GM18867 (cell line): ENCODE measurements around the gene C6orf136.

Experiments used
- ATAC-seq: cut with Tn5 transposase; IDR thresholded peaks from one replicate; pipeline ENCODE4 v1.9.1; 2021; ENCODE audit warnings: mild to moderate bottlenecking, moderate library complexity; ENCODE audit not compliant: unreplicated experiment

The C6orf136 gene

DNA sequence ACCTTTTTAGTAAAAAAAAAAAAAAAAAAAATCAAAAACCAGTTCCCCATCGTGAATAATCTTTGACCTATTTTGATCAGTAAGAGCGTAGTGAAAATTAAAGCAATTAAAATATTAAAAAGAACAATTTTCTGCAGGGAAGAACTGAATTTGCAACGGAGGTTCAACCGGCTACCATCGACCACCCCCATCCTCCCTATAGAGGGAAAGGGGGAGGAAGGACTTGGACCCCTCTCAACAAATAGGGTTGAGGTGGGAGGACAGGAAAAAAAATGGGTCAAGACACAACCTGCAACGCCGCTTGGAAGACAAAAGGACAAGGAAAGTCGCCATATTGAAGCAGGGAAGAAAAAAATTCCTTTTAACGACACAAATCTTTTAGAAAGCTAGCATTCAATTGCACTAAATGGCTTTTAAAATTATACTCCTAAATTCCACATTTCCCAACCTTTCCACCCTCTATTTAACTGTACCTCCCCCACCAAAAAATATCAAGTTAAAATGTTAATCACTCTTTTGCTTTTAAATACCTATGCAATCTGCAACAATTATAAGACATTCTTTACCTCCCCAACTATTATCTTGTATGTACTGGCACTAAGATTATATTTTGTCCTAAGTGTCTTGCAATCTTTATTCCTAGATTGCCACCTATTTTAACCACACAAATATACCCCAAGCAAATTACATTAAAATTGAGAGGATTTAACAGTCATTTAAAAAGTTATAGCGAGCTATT lies 31.5 kb upstream of the C6orf136 start:
- no peak for ATAC-seq

DNA sequence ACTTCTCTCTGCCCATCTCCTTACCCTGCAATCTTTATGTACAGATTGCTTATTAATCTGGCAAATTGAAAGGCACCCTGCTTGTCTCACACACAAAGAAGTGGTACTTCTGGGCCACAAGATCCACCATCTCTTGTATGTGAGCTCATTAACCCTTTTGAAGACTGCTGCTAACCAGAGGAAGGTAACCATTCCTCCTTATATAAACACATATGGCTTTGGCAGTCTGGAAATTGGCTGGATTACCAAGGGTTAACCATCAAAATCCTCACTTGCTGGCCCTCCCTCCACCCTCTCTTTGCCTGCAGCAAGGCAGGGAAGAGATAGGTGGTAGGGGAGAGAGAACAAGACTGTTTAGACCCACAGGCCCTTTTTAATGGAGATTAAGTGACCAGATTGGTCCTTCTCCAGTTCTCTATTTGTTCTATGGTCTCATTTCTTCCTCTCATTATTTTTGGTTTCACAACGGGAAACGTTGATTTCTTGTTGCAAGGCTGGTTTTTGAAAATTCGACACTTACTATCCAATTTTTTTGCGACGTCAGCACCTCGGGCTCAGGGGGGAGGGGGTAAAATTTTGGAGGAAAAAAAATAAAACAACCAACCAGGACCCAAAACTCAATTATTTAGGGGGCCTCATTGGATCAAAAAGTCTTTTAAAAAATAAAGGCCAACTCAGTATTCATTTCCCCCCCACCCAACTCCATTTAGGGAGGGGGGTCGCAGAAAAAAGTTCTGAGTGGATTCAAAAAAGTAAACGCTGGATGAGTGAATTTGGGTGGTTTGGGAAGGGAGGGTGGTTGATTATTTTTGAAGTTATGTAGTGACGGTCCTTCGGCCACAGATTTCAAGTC lies 30.7 kb upstream of the C6orf136 start:
- no peak for ATAC-seq

DNA sequence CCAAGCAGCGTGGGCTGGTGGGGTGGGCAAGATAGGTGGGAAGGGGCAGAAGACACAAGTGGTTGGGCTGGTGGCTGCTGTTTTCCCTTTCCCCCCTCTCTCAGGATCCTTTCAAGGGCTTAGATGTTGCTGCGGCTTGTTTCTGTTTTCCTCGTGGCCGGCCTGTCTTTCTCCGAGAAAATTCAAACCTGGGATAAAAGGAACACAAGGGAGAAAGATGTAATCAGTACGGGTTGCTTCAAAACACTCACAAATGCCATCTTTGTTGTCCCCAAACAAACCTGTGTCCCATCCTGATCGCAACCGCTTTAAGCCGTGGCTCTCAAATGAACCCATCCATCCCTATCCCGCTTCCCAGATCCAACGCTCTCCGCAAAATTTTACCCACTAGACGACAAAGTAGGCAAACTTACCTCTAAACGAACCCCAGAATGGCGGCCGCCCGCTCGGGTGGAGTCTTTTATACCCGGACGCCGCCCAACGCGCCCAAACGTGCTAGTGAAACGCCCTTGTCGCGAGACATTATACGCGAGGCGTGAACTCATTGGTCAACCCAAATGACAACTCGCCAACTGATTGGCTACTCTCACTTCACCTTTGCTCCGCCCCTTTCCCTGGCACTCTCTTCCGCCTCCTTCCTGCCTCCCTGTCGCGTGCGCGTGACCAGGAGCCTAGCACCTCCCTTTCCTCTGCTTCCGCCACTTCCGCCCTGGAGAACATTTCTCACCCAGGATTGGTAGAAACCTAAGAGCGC lies 29.9 kb upstream of the C6orf136 start, which contains the start of gene PPP1R10:
TSS of gene PPP1R10 (minus strand) at position 433 of the 754 bp plus-strand sequence. CDS start 7,299 bp downstream, outside the sequence.
- peak; percentile 81 for ATAC-seq

DNA sequence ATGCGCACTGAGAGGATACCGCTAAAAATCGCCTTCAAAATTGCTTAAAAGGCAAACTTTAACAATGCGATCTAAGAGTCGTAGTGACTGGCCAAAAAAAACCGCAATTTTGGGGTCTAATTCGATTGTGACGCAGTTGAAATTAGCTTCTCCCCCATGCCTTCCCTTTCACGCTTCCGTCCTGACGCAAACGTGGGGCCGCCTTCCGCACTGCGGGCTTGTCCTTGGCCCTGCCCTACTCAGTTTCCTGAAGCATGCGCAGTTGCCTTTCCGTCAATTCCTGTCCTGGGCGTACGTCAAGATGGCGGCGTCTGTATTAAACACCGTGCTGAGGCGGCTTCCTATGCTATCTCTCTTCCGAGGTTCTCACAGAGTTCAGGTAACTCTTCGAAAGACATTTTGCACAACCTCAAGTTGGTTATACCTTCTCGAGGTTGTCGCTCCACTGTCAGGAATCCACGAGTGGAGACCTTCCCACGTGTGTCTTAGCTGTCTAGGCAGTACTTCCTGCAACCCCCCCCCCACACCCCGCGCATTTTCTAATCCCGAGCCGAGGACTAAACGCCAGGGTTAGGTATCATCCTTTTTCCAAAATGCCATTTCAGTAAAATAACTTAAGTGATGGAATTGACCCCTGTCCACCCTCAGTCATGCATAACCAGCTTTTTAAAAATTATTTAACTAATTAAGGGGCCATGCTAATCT lies 29.2 kb upstream of the C6orf136 start, which contains the start of gene MRPS18B:
TSS of gene MRPS18B (plus strand) at position 276 of the 705 bp plus-strand sequence. CDS start at position 302, 26 bp downstream.
- ATAC-seq: peak; percentile 72

DNA sequence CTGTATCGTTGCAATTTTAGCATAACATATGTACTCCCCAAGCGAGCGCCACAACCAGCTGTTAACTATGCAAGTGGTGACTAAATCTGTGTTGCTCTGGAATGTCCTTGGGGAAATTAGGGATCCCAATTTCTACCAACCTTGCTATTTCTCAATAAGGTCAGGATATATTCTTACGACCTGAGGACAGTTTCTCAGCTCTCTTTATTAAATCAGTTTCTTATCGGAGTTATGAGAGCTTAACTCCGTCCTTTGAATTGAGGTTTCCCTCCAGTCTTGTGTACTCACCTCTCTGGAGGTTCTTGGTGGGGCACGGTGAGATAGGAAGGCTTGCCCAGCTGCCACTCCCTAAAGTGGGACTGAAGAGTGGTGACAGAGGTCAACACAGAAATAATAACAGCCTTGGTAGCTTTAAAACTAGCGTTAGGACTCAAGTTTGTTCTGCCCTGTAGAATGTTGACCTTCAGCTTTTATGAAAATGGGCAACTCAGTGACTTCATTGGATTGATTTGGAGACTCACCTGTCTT lies 28.6 kb upstream of the C6orf136 start:
- ATAC-seq: no peak

DNA sequence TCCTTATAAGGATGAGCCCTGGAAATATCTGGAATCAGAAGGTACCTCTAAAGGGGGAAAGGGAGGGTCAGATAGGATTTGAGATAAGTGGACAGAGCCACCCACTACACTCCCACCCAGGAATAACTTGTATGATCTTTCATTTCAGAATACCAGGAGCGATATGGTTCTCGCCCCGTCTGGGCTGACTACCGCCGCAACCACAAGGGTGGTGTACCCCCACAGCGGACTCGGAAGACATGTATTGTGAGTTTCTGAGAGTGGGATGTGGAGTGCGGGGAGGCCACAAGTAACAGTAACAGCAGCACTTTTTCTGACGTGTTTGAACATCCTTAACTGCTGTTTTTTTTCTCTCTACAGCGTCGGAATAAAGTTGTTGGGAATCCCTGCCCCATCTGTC lies 27.4 kb upstream of the C6orf136 start:
- ATAC-seq: no peak

DNA sequence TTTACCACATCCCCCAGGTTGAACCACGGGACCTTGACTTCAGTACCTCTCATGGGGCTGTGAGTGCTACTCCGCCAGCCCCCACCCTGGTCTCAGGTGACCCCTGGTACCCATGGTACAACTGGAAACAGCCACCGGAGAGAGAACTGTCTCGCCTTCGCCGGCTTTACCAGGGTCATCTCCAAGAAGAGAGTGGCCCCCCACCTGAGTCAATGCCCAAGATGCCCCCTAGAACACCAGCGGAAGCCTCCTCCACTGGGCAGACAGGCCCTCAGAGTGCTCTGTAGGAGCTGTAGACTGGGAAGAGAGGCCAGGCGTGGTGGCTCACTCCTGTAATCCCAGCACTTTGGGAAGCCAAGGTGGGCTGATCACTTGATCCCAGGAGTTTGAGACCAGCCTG lies 21.4 kb upstream of the C6orf136 start:
- no peak for ATAC-seq

DNA sequence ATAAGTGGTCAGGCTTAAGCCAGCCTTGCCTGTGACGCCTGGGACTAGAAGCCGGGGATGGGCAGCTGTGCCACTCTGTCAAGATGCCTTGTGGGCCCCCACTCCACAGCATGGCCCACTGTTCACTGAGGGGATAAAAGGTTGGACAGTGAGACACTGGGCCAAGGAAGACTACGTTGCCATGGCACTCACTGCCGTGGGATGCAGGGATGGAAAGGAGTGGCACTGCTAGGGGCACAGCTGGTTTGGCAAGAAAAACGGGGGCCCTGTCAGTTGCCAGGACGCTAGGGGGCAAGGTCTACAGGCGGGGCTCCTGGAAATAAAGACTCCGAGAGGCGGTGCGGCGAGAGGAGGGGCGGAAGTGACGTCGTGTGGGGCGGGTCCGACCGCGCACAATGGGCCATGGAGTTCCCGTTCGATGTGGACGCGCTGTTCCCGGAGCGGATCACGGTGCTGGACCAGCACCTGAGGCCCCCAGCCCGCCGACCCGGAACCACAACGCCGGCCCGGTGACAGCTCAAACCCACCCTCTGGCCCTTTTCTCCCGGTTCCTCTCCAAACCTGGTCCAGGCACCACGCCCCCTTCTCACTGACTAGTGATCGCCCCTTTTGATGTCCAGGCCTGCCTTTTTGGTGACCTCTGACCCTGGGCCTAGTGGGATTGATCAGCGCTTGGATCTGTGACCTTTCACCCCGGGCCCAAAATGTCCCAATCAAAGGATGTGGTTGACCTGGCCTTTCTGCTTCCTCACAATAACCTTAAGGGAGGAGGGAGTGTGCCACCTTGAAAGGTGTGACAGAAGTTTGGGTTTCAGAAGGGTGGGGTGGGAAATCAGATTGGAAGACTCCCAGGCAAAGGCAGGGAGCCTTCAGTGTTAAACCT lies 20.2 kb upstream of the C6orf136 start, which contains the start of gene ATAT1:
TSS of gene ATAT1 (plus strand) at position 391 of the 883 bp plus-strand sequence.
- peak; percentile 81 for ATAC-seq

DNA sequence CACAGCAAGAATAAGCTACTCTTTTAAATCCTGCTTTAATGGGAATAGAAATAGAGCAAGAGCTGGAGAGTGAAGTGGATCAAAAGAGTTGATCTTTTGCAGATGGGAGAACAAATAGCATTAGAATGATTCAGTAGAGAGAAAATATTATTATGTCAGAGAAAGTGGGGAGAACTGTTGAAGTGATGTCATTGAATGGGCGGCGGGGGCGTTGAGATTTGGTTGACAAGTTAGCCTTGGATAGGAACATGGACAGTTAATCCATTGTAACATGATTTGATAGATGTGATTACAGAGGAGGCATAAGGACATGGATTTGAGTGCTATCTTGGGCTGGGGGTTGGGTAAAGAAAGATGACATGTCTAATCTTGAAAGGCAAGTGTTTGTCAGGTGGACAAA lies 11.1 kb upstream of the C6orf136 start:
- no peak for ATAC-seq

DNA sequence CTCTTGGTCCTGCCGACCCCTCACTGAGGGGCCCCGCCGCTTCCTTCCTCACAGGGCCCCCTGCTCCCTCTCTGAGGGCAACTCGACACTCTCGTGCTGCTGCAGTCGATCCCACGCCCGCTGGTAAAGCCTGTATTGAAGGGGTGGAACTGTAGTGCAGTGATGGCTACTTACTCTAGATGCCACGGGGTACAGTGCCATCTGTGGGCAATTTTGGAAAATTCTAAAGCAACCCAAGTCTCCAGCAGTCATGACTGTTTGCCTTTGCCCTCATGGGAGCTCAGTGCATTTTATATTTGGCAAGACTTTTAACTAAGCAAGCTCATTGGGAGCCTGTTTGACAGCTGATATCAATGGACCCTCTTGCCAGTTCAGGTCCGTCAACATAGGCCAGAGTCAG lies 6.5 kb upstream of the C6orf136 start:
- no peak for ATAC-seq

DNA sequence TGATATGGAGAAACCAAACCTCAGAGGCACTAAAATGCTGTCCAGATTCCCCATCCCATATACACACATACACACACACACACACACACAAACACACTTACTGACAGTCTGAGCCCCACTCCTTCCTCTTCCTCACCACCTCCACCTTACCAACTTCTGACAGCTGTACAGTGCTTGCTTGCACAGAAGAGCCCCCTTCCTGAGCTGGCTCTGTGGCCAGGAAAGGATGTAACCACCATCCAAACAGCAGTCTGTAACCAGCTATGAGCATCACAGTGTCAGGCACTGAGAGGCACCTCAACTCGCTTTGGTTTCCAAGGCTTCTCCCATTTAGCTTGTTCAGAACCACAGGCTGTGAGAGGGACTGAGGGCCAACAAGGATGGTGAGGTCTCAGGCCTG lies 5.9 kb upstream of the C6orf136 start:
- ATAC-seq: no peak

DNA sequence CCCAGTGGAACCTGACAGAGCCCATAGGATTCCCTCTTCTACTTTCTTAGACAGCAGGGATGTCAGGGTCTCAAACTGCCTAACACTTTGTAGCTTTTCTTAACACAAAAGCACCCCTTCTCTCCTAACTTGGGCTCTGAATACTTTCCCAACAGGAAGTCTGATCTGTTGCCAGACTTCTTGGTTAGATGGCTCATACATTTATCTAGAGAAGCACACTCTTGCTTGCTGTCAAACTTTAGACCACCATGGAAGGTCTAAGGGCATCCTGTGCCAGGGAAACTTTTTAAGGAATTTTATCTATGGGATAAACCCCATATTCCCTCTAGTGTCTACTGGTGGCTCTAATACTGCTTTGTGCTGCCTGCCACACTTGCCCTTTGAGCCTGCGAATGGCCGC lies 3.3 kb upstream of the C6orf136 start:
- ATAC-seq: no peak

DNA sequence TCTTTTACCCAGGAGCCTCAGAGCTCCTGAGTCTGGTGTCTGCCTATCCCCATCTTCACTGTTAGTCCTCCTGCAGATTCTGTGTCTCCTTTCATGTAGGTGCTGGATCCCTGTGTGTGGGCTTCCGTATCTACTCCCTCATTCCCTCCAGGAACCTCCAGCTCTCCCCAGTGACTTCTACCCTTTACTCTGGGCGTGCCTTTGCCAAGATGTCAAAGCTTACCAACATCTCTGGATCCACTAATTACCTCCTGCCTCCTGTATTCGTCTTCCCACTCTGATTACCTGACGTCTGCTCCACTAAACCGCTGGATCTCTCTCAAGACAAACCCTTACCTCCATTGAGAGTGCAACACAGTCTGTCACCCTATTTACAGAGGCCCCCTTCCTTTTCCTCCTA lies 2.2 kb upstream of the C6orf136 start:
- no peak for ATAC-seq

DNA sequence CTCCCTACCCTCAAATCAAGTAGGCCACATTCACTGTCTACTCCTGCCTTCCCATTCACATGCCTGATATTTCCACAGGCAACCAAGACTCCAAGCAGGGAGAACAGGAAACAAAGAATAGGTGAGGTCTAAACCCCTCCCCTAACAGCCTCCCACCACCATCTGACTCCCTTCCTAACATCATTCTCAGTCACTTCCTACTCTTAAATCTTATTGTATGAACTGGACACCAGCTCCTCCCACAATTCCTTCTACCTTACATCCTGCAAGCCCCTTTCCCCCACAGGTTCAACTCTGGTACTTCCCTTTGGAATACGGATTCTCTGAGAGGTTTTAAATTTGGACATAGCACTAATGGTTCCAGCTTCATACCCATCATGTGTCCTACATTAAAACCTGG lies 944 bp upstream of the C6orf136 start:
- ATAC-seq: no peak

DNA sequence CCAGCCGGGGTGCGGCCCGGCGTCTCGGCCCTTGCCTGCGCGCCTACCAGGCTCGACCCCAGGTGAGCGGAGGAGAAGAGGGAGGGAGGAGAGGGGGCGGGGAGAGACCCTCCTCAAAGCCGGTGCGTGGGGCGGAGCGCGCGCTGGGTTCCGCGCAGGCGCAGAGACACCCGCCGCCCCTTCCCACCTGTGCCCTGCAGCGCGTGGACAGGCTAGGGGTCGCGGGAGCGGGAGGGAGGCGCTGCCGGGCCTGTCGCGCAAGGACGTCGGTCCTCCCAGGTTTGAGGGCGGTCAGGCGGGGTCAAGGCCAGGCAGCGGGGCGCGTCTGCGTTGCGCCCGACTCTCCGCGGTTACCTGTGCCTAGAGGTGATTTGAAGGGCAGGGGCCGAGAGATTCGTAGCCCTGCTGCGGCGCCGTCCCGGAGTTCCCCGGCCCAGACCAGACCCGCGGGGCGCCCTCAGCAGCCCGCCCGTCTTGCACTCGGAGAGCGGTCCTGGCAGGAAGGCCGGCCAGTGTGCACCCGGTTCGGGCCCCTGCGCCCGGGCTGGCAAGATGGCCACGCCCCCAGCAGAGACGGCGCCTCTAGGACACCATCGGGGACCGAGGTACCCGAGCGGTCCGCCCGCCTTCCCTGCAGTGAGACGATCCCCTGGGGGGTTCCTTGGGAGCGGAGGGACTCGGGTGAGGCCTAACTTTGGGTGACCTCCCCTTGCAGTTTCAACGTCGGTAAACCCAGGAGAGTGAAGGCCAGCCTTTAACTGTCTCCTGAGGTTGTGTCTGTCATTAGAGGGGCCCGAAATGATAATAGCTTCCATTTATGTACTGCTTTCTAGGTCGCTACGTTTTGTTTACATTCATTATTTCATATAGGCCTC lies 546 bp downstream of the C6orf136 start:
- peak; percentile 62 for ATAC-seq

DNA sequence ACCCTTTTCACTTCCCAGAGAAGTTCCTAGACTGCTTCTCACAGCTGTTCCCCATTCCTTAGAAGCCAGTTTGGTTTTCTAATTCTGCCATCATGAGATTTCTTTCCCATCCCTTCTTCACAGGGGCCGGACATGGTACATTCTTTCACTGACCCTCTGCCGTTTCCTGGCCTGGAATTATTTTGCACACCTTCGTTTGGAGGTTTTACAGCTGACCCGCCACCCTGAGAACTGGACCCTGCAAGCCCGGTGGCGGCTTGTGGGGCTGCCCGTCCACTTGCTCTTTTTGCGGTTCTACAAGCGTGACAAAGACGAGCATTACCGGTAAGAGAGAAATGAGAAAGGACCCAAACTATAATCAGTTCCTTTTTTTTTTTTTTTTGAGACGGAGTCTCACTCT lies 4.2 kb downstream of the C6orf136 start:
- no peak for ATAC-seq

DNA sequence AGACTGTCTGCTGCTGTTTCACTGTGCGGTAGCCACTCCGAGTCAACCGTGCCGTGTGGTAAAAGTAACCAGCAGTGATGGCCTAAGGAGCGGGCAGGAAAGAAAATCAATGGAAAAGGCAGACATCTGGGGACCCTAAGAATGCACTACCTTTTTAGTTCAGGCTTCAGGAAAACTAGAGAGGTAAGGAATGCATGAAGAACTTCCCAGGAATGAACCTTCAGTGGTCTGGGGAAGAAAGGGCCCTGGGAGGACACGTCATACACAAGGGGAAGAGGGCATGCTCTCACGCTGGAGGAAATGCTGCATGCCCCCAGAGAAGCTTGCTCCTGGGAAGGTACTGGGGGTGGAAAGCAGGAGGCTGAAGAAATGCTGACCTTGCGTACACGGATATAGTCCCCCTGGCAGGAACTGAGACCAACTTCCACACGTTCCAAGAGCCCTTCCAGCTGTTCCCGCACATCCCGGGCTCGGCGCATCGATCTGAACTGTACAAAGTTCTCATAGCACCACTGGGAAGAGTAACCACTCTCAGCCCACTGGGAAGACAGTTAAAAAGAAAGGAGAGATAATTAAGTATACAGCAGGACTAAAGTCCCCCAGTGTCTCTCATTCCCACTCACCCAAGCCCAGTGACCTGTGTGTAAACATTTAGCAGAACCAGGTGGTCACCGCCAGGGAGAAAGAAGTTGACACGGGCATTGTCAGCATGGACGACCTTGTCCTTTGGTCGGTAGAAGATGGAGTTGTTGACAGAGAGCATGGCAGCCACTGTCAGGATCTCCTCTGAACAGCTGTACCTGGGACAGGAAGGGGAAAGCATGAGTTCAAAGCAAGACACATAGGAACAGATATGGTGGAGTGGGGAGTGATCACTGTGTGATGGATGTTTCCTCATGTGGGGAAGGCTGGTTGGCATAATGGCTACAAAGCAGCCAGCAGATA lies 8.1 kb downstream of the C6orf136 start:
- ATAC-seq: no peak
